ENCODE data around the gene CRISPLD2. TPM values are rescaled to one million over a fixed set of nuclear protein-coding genes. Genes with fewer than 3 reads are reported as not detected.

Gene CRISPLD2
- total RNA-seq, 4 donors from 2014 or later: 174 to 411 (median 219) TPM

- Histone ChIP-seq H3K36me3 (peaks cover 0 to 82% of the 10 kb centered on the region in 2 donors), H3K4me3 (no peak overlapping the region), H3K9me3 (no peaks in the 10 kb centered on the region), H3K27me3 (no peaks in the 10 kb centered on the region), H3K27ac (no peak overlapping the region), H3K4me1 (peaks cover 0 to 6% (median 0%) of the 10 kb centered on the region in 3 donors)
- TF ChIP-seq POLR2AphosphoS5 (IDR thresholded peaks at IDR 0.05) (no peak), EP300 (IDR thresholded peaks at IDR 0.05) (no peak), POLR2A (IDR thresholded peaks at IDR 0.05) (no peak)
- TF ChIP-seq, protein P1, sequence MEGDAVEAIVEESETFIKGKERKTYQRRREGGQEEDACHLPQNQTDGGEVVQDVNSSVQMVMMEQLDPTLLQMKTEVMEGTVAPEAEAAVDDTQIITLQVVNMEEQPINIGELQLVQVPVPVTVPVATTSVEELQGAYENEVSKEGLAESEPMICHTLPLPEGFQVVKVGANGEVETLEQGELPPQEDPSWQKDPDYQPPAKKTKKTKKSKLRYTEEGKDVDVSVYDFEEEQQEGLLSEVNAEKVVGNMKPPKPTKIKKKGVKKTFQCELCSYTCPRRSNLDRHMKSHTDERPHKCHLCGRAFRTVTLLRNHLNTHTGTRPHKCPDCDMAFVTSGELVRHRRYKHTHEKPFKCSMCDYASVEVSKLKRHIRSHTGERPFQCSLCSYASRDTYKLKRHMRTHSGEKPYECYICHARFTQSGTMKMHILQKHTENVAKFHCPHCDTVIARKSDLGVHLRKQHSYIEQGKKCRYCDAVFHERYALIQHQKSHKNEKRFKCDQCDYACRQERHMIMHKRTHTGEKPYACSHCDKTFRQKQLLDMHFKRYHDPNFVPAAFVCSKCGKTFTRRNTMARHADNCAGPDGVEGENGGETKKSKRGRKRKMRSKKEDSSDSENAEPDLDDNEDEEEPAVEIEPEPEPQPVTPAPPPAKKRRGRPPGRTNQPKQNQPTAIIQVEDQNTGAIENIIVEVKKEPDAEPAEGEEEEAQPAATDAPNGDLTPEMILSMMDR (IDR thresholded peaks at IDR 0.05): no peak
- ATAC-seq: no peak
- 100% methylated on average over 2 of the region's 5 CpGs; no CpG with 5 or more reads in 1 of the 2 donors for WGBS, 2 donors (ENCODE audit: low coverage in 1 of 2)
Observed at GRCh38 chr16:84777435-84777834, 42.4 kb upstream of the CRISPLD2 start.

DNA sequence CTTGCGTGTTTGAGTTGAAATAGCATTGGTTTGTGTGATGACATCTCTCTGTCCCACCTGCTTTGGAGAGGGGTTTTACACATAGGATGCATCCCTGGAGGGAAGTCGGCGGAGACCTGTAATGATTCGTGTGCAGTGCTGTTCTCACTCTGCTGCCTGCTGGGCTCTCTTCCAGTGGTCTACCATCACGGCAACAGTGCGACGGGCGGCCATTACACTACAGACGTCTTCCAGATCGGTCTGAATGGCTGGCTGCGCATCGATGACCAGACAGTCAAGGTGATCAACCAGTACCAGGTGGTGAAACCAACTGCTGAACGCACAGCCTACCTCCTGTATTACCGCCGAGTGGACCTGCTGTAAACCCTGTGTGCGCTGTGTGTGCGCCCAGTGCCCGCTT lies 41.1 kb upstream of the CRISPLD2 start:
- Histone ChIP-seq H3K36me3 (peaks cover 0 to 69% of the 10 kb centered on the region in 2 donors), H3K27ac (no peak overlapping the region), H3K4me1 (peaks cover 0 to 6% (median 0%) of the 10 kb centered on the region in 3 donors), H3K9me3 (no peaks in the 10 kb centered on the region), H3K4me3 (no peak overlapping the region), H3K27me3 (no peaks in the 10 kb centered on the region)
- no peak for ATAC-seq
- TF ChIP-seq, protein P1 (IDR thresholded peaks at IDR 0.05): no peak
- TF ChIP-seq EP300 (IDR thresholded peaks at IDR 0.05): no peak
- TF ChIP-seq POLR2A (IDR thresholded peaks at IDR 0.05): no peak
- no peak for TF ChIP-seq POLR2AphosphoS5 (IDR thresholded peaks at IDR 0.05)
- 88 to 98% methylated on average over 3 to 6 of the region's 18 CpGs for WGBS, 2 donors (ENCODE audit: low coverage in 1 of 2)

DNA sequence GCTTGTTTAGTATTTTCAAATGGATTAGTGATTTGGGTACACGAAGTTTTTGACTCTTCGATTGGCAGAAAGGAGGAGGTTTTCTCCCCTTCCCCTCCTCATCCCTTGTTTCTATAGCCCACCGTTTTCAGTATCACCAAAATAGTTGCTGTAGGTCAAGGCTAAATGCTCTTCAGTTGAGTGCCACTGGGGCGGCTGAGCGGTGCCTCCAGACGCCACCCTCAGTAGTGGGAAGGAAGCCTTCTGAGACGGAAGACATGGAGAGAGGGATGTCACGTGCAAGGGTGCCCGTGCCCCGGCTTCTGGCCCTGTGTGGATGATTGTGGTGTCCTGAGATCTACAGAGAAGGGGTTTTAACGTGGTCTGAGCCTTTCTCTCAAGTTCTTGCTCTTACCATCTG lies 39.7 kb upstream of the CRISPLD2 start:
- H3K27me3 ChIP-seq: no peaks in the 10 kb centered on the region
- 83 to 90% methylated on average over 3 to 9 of the region's 11 CpGs for WGBS, 2 donors (ENCODE audit: low coverage in 1 of 2)
- H3K36me3 ChIP-seq: peaks cover 0 to 58% of the 10 kb centered on the region in 2 donors
- ATAC-seq: no peak
- no peaks in the 10 kb centered on the region for H3K9me3 ChIP-seq
- H3K4me1 ChIP-seq: peaks cover 0 to 5% (median 0%) of the 10 kb centered on the region in 3 donors
- TF ChIP-seq POLR2AphosphoS5 (IDR thresholded peaks at IDR 0.05) (no peak), EP300 (IDR thresholded peaks at IDR 0.05) (no peak), POLR2A (IDR thresholded peaks at IDR 0.05) (no peak)
- TF ChIP-seq, protein P1 (IDR thresholded peaks at IDR 0.05): no peak
- H3K4me3 ChIP-seq: no peak overlapping the region
- H3K27ac ChIP-seq: no peak overlapping the region

GRCh38 chr16:84780544-84781376 lies 39.0 kb upstream of the CRISPLD2 start:
- ATAC-seq: no peak

More at GRCh38 chr16:84780544-84781376, 39.0 kb upstream of the CRISPLD2 start:
- Histone ChIP-seq H3K9me3 (no peaks in the 10 kb centered on the region), H3K27me3 (no peaks in the 10 kb centered on the region), H3K27ac (peak overlapping the region in 1 of 4 donors; percentile 4), H3K4me1 (peaks cover 0 to 6% (median under 1%) of the 10 kb centered on the region in 3 donors), H3K4me3 (no peak overlapping the region), H3K36me3 (peaks cover 0 to 51% of the 10 kb centered on the region in 2 donors)
- WGBS, 2 donors (ENCODE audit: low coverage in 1 of 2): 76 to 92% methylated on average over 4 to 7 of the region's 12 CpGs
- TF ChIP-seq POLR2A (IDR thresholded peaks at IDR 0.05) (no peak), EP300 (IDR thresholded peaks at IDR 0.05) (no peak), POLR2AphosphoS5 (IDR thresholded peaks at IDR 0.05) (no peak)
- TF ChIP-seq, protein P1 (IDR thresholded peaks at IDR 0.05): no peak
